Neural progenitor cell (in vitro differentiated cells): ENCODE results near the gene HMGCLL1. TPM values are rescaled to one million over a fixed set of nuclear protein-coding genes. Genes with fewer than 3 reads are reported as not detected.

ENCODE experiments used
- DNase-seq: peaks from one replicate; pipeline ENCODE4 v3.0.0-alpha.2; 2016; ENCODE audit warnings: low spot score
- H2AFZ ChIP-seq: fragments of 200-600 bp; sonication (generic); replicated peaks from 2 replicates; pipeline ENCODE4 v1.6.1; 2016; ENCODE audit warnings: antibody characterized with exemption
- H3F3A ChIP-seq: fragments of 200-600 bp; sonication (generic); 2 replicates; pipeline ENCODE4 v1.6.1; 2016; ENCODE audit warnings: antibody characterized with exemption, low read depth
- H3K27ac ChIP-seq: fragments of 200-600 bp; sonication (generic); 2 replicates; pipeline ENCODE4 v1.5.1; 2016; ENCODE audit warnings: mild to moderate bottlenecking
- H3K27me3 ChIP-seq: fragments of 200-600 bp; sonication (generic); 2 replicates; pipeline ENCODE4 v1.6.1; 2016; ENCODE audit warnings: mild to moderate bottlenecking, moderate library complexity
- H3K36me3 ChIP-seq: fragments of 200-600 bp; sonication (generic); 2 replicates; pipeline ENCODE4 v1.5.1; 2016
- H3K4me1 ChIP-seq: fragments of 200-600 bp; sonication (generic); 2 replicates; pipeline ENCODE4 v1.6.1; 2016; ENCODE audit warnings: mixed run types
- H3K4me2 ChIP-seq: fragments of 200-600 bp; sonication (generic); 2 replicates; pipeline ENCODE4 v1.6.1; 2016
- H3K4me3 ChIP-seq: fragments of 200-600 bp; sonication (generic); 2 replicates; pipeline ENCODE4 v1.5.1; 2016
- H3K79me2 ChIP-seq: fragments of 200-600 bp; sonication (generic); 2 replicates; pipeline ENCODE4 v1.6.1; 2016; ENCODE audit warnings: low read depth
- H3K9ac ChIP-seq: fragments of 200-600 bp; sonication (generic); 2 replicates; pipeline ENCODE4 v1.6.1; 2016
- H3K9me3 ChIP-seq: fragments of 200-600 bp; sonication (generic); 2 replicates; pipeline ENCODE4 v1.5.1; 2016; ENCODE audit warnings: low read depth
- H4K20me1 ChIP-seq: fragments of 200-600 bp; sonication (generic); 2 replicates; pipeline ENCODE4 v1.6.1; 2016; ENCODE audit warnings: low read depth
- H3K27ac Mint-ChIP-seq: 3 replicates; pipeline ENCODE4 v1.8.0; 2021; ENCODE audit warnings: mixed read lengths
- H3K27me3 Mint-ChIP-seq: 2 replicates; pipeline ENCODE4 v1.8.0; 2022; ENCODE audit warnings: low read depth, mild to moderate bottlenecking, inconsistent platforms, moderate library complexity, mixed read lengths; ENCODE audit not compliant: insufficient read depth
- H3K36me3 Mint-ChIP-seq: 3 replicates; pipeline ENCODE4 v1.8.0; 2021; ENCODE audit warnings: mixed read lengths
- H3K4me1 Mint-ChIP-seq: 3 replicates; pipeline ENCODE4 v1.8.0; 2021; ENCODE audit warnings: mixed read lengths
- H3K4me3 Mint-ChIP-seq: 3 replicates; pipeline ENCODE4 v1.8.0; 2021; ENCODE audit warnings: mild to moderate bottlenecking, moderate library complexity, mixed read lengths
- H3K9me3 Mint-ChIP-seq: 3 replicates; pipeline ENCODE4 v1.8.0; 2020; ENCODE audit warnings: mixed read lengths
- CTCF ChIP-seq: fragments of 200-600 bp; sonication (generic); IDR thresholded peaks from 2 replicates; pipeline ENCODE4 v1.5.1; 2017; ENCODE audit warnings: antibody characterized with exemption, mild to moderate bottlenecking
- EZH2 ChIP-seq: fragments of 200-600 bp; sonication (generic); IDR thresholded peaks from 2 replicates; pipeline ENCODE4 v1.6.1; 2017; ENCODE audit warnings: antibody characterized with exemption, mild to moderate bottlenecking, moderate library complexity
- EZH2phosphoT487 ChIP-seq: fragments of 200-600 bp; sonication (generic); IDR thresholded peaks from 2 replicates; pipeline ENCODE4 v1.6.1; 2017; ENCODE audit warnings: antibody characterized with exemption
- total RNA-seq: library from RNA; depleted of rRNA; stranded (reverse); fragments of >200 nt; gene quantifications from 2 replicates; pipeline ENCODE4 v1.2.3, GENCODE V29; 2015; ENCODE audit warnings: low replicate concordance

HMGCLL1 gene
- total RNA-seq, 1 donor from 2014 or later = 6.5 TPM

- H3K4me2 ChIP-seq = no peak overlapping the region
- no peaks in the 10 kb centered on the region for H3K36me3 ChIP-seq
- DNase-seq = no peak
- H2AFZ ChIP-seq = no peak overlapping the region
- no peaks in the 10 kb centered on the region for H3K27me3 ChIP-seq
- TF ChIP-seq EZH2 (no peak), EZH2phosphoT487 (no peak), CTCF (no peak)
- H3F3A ChIP-seq = no peaks in the 10 kb centered on the region
- H3K4me3 ChIP-seq = no peak overlapping the region
- no peak overlapping the region for H3K9ac ChIP-seq
- Mint-ChIP-seq H3K4me3 (no peak overlapping the region), H3K27me3 (peaks cover 2% of the 10 kb centered on the region), H3K27ac (no peak overlapping the region), H3K9me3 (no peaks in the 10 kb centered on the region), H3K4me1 (no peaks in the 10 kb centered on the region), H3K36me3 (no peaks in the 10 kb centered on the region)
- no peaks in the 10 kb centered on the region for H4K20me1 ChIP-seq
- no peak overlapping the region for H3K27ac ChIP-seq
- no peaks in the 10 kb centered on the region for H3K79me2 ChIP-seq
- H3K4me1 ChIP-seq = no peaks in the 10 kb centered on the region
- H3K9me3 ChIP-seq = no peaks in the 10 kb centered on the region
Observed at GRCh38 chr6:55541024-55541423, 38.0 kb downstream of the HMGCLL1 start.

GRCh38 chr6:55536391-55536956 is 42.5 kb downstream of the HMGCLL1 start:
- Mint-ChIP-seq H3K4me1 (no peaks in the 10 kb centered on the region), H3K9me3 (no peaks in the 10 kb centered on the region), H3K36me3 (no peaks in the 10 kb centered on the region), H3K27ac (no peak overlapping the region), H3K4me3 (no peak overlapping the region), H3K27me3 (no peaks in the 10 kb centered on the region)
- Histone ChIP-seq H3K27ac (no peak overlapping the region), H3K4me3 (no peak overlapping the region), H3K27me3 (no peaks in the 10 kb centered on the region), H3K4me1 (no peaks in the 10 kb centered on the region), H3F3A (no peaks in the 10 kb centered on the region), H3K9ac (no peak overlapping the region), H4K20me1 (no peaks in the 10 kb centered on the region), H3K79me2 (no peaks in the 10 kb centered on the region), H3K36me3 (no peaks in the 10 kb centered on the region), H3K4me2 (no peak overlapping the region), H3K9me3 (no peaks in the 10 kb centered on the region), H2AFZ (no peak overlapping the region)
- no peak for TF ChIP-seq EZH2
- no peak for TF ChIP-seq EZH2phosphoT487
- no peak for TF ChIP-seq CTCF
- DNase-seq = no peak

- H3K27me3 Mint-ChIP-seq = no peaks in the 10 kb centered on the region
- Histone ChIP-seq H3K36me3 (no peaks in the 10 kb centered on the region), H3K27ac (no peak overlapping the region), H3F3A (no peaks in the 10 kb centered on the region), H3K4me3 (no peak overlapping the region), H3K4me2 (no peak overlapping the region), H3K27me3 (no peaks in the 10 kb centered on the region), H3K79me2 (no peaks in the 10 kb centered on the region), H2AFZ (no peak overlapping the region), H3K9me3 (no peaks in the 10 kb centered on the region), H3K4me1 (no peaks in the 10 kb centered on the region), H3K9ac (no peak overlapping the region), H4K20me1 (no peaks in the 10 kb centered on the region)
- DNase-seq = no peak
- H3K27ac Mint-ChIP-seq = no peak overlapping the region
- no peaks in the 10 kb centered on the region for H3K9me3 Mint-ChIP-seq
- H3K36me3 Mint-ChIP-seq = no peaks in the 10 kb centered on the region
- no peaks in the 10 kb centered on the region for H3K4me1 Mint-ChIP-seq
- no peak overlapping the region for H3K4me3 Mint-ChIP-seq
- no peak for TF ChIP-seq EZH2
- no peak for TF ChIP-seq CTCF
- no peak for TF ChIP-seq EZH2phosphoT487
Observed at GRCh38 chr6:55531496-55531895, 47.5 kb downstream of the HMGCLL1 start.
